Cerebellar cortex (tissue), 1 donor: ENCODE results near the gene KLRB1.
"Not testable (repeated sequence)": the region's sequence is repeated elsewhere in the genome, so short reads cannot be mapped to it uniquely, and the experiment has no call there.

ENCODE experiments used
- DNase-seq: peaks from one replicate; pipeline ENCODE4 v3.0.0-alpha.2; 2015; ENCODE audit warnings: low spot score

The KLRB1 gene

DNA sequence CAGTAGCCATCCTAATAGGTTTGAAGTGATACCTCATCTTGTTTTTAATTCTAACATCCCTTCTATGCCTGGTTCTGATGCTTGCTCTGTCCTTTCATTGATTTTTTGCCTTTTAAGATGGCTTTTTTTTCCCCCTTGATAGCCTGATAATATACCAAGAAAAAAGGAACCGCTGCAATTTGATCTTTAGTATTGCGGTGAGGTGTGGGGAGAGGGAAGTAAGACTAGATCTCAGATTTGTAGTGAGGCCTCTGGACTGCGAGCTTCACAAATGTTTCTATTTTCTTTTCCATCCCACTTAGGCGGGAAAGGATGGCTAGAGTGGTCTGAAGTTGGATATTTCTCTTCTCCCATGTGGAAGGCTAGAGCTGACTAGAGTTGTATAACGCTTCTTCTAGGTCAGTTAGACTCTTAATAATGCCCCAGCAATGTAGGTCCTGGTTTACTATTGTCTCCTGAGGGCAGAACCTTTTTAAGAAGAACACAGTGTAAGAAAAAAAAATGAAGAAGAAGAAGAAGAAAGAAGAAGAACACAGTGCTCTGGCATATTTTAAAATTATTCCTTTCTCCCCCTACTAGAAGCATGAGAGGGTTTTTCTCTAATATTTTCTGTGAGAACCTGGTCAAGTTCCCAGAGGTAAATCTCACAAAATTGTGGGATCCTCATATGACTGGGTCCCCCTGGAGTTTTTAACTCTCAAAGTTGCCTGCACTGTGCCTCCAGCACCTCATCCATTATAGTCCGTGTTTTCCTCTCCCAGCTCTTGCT lies 11.9 kb upstream of the KLRB1 start:
- no peak for DNase-seq

DNA sequence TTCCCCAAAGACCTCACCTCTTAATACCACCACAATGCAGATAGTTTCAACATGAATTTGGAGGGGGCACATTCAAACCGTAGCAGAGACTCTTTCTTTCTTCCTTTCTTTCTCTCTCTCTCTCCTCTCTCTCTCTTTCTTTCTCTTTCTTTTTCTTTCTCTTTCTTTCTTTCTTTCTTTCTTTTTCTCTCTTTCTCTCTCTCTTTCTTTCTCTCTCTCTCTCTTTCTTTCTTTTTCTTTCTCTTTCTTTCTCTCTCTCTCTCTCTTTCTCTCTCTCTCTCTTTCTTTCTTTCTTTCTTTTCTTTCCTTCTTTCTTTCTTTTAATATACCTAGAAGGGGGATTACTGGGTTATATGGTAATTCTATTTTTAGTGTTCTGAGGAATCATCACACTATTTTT lies 11.2 kb upstream of the KLRB1 start:
- DNase-seq: not testable (repeated sequence)

DNA sequence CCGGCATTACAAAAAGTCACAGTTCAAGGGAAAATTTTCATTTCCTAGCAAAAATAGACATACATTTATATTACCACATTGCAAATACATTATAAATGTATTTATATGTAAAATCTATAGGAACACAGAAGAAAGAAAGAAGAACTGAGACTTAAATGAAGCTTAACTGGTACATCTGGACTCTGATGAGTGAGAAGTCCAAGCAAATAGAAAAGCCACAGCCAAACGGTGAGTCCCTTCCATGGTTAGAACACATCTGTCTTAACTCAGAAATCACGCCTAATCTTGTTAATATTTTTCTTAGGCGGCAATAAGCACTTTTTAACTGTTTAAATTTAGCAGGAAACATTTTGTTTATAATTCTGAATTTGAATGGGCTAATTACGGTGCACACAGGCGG lies 9.4 kb upstream of the KLRB1 start:
- DNase-seq: no peak

DNA sequence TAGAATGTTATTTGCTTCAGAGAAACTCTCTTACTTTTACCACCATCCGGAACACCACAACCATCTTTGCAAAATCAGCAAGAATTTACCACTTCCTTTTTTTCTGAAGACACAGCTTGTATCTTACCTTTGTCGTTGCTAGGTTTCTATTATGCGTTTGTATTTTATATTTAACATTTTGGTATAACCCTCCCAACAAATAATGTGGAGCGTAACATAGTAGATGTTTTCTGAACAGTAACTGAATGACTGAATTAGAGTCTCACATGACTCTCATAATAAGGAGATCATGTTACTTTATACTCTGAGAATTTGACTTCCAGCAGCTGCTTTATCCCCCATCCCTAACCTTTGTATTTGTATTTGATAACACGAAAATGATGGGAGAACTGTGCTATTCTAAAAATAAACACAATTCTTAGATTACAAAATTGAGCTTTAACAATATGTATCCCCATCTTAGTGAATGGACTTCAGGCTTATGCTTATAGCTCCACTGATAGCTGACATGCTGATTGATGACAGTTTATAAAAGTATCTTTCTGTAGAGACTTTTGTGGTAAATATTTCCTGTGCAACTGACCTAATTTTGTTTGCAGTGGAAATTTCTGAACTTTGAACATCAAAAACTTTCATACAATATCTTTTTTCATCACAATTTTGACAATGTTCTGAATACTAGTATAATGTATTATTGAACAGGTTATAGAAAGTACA lies 7.9 kb upstream of the KLRB1 start:
- DNase-seq: no peak

DNA sequence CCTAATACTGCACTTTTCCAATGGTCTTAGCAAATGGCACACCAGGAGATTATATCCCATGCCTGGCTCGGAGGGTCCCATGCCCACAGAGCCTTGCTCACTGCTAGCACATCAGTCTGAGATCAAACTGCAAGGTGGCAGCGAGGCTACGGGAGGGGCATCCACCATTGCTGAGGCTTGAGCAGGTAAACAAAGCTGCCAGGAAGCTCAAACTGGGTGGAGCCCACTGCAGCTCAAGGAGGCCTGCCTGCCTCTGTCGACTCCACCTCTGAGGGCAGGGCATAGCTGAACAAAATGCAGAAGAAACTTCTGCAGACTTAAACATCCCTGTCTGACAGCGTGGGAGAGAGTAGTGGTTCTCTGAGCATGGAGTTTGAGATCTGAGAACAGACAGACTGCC lies 2.9 kb upstream of the KLRB1 start:
- not testable (repeated sequence) for DNase-seq

DNA sequence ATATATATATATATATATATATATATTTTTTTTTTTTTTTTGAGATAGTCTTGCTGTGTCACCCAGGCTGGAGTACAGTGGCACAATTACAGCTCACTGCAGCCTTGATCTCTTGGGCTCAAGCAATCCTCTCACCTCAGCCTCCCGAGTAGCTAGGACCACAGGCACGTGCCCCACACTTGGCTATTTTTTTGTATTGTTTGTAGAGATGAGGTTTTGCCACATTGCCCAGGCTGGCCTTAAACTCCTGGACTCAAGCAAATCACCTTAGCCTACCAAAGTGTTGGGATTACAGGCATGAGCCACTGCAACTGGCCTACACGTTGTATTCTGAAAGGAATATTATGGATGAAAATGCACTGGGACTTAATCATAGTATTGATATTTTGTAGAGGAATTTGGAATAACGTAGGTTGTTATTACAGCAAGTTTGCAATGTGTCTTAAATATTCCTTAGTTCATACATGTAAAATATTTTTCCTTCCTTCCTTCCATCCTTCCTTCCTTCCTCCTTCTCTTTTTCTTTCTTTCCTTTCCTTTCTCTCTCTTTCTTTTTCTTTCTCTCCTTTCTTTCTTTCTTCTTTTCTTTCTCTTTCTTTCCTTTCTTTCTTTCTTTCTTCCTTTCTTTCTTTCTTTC lies 862 bp downstream of the KLRB1 start:
- no peak for DNase-seq

DNA sequence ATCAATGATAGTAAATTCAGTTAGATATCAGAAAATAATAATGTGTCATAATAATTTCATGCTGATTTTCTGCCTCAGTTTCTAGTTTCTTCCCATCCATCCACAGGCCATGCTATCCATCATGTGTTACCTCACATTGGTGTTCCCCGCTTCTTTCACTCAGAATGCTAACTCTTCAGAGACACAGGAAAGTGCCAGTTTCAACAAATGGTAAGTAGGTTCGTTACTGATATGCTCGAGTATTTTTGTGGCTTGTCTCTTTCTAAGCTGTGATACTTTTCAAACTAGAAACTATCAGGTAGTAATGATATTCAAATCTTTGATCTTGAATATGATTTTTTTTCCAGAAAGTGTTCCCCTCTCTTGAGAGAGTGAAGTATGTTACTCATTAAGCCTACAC lies 1.5 kb downstream of the KLRB1 start:
- DNase-seq: no peak

DNA sequence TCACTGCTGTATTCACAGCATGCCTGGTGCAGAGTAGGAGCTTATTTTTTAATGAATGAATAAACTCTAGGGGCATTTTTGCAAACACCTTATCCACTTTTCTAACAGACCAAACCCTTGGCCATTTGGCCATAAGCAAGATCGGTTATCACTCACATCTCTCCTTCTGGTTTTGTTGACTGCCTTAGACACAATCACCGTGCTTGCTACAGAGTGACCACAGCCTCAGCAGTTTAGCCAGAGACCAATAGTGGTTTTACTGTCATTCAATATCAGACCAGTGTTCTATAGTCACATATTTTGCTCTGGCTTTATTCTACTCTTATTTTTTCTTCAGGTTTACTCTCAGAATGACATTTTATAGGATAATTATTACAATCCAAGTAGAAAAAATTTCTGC lies 2.2 kb downstream of the KLRB1 start:
- DNase-seq: no peak

DNA sequence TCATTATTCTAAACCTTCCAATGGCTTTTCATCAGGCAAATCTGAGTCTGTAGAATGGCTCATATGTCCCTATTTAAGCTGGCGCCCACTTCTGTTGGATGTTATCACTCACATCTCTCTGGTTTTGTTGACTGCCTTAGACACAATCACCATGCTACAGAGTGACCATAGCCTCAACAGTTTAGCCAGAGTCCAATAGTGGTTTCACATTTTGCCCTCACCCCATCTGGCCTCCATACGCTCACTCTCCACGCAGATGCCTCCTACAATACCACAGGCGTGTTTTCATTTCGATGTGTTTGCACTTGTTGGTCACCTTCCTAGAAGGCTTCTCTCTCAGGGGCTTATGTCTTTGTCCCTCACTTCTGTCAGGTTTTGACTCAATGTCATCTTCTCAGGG lies 3.4 kb downstream of the KLRB1 start:
- no peak for DNase-seq

DNA sequence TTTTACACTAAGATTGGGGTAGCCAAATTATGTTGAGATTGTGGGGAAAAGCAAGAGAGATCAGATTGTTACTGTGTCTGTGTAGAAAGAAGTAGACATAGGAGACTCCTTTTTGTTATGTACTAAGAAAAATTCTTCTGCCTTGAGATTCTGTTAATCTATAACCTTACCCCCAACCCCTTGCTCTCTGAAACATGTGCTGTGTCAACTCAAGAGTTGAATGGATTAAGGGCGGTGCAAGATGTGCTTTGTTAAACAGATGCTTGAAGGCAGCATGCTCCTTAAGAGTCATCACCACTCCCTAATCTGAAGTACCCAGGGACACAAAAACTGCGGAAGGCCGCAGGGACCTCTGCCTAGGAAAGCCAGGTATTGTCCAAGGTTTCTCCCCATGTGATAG lies 7.3 kb downstream of the KLRB1 start:
- not testable (repeated sequence) for DNase-seq

DNA sequence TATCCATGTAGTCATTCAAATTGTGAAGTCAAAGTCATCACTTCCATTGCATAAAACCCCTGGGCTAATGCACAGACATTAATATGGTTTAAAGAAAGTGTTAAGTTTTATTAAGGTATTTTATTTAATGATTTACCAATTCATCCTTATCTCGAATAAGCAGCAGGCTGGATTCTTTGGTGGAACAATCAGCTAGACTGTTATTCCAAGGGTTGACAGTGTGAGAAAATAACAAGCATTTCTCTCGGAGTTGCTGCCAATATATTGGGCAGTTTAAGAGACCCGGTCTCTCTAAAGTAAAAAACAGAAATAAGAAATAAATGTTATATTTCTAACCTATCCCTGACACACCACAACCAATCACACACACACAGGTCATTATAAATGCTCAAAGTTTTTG lies 9.4 kb downstream of the KLRB1 start:
- no peak for DNase-seq

DNA sequence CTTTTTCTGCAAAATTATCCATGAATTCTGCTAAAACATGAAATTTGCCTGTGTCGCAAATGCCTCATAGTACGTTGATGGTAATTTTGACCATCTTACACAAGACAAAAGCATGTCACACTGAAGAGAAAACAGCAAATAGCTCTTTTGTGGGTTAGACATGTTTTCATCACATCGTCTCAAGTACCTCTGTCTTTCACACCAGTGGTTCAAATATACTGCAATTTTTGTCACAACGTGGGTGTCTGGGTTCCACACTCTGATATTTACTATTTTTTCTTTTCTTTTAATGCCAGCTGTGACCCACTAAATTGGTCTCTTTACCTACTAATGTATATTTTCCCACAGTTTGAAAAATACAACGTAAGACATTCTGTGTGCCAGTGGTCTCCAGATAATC lies 10.4 kb downstream of the KLRB1 start:
- DNase-seq: no peak

DNA sequence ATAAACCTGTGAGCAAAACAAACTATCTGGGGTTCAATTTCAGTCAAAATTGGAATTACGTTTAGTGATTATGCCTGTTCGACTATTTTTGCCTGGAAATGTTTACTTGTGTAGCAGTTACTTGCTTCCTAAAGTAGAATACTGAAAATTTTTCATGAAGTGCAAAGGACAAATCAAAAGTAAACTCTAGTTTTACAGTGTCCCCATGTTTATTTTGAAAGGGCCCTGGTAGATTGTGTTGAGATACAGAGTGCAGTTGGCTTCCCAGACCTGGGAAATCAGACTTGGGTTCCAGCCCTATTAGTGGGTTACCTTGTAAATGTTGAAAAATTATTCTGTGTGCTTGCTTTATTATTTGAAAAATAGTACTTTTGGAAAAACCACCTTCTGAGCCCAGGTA lies 17.3 kb downstream of the KLRB1 start:
- DNase-seq: no peak

DNA sequence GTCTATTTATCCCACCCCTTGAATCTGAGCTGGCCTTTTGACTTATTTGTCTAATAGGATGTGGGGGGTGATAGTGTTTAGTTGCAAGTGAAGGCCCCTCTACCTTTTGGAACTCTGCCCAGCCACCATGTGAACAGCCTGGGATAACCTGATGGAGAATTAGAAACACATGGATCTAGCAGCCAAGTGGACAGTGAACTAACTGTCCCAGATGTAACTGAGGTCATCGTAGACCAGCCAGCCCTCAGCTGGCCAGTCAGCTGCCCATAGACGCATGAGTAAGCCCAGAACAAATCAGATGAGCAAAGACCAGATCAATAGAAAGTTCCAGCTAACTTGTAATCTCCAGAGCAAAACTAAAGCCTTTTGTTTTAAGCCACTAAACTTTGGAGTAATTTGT lies 19.0 kb downstream of the KLRB1 start:
- no peak for DNase-seq

DNA sequence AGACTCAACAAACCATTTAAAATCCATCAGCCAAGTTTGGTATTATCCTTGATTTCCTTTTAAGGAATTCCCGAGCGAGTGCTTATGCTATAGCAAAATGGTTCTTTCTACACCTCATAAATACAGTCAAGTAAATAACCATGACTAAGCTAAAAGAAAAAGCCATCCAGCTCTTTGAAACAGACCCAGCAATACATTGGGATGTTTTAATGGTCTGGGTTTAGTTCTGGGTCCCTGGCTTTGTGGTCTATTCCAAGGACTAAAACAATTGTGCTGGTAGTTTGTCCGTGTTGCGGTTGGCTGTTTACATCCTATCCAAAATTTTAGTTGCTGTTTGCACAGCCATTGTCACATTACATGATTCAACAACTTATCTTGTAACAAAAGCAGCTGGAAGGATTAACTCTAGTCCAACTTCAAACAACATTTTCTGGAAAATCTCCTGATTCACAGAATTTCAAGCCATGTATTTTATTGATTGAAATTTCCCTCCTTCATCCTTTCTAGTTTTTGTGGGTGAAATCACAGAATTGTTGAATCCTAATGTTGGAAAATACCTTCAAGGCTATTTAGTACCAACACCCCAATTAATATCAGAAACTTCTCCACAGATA lies 19.6 kb downstream of the KLRB1 start:
- DNase-seq: no peak

DNA sequence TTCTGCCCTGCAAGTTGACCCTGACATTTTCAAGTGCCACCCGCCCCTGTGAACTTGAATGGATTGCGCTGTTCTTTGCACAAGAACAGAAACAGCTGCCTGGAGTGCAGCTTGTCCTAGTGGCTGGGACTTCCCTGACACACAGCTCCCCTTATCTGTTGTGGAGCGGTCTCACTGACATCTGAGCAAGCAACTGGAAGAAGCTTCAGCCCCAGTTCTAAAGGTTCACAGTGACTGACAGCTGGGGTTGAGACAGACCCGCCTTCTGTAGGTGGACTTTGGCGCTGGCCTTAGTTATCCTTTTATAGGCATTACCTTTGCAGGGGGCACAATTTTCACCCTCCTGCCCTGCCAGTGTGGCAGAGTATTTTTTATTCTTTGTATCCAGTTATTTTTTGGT lies 30.0 kb downstream of the KLRB1 start:
- not testable (repeated sequence) for DNase-seq

DNA sequence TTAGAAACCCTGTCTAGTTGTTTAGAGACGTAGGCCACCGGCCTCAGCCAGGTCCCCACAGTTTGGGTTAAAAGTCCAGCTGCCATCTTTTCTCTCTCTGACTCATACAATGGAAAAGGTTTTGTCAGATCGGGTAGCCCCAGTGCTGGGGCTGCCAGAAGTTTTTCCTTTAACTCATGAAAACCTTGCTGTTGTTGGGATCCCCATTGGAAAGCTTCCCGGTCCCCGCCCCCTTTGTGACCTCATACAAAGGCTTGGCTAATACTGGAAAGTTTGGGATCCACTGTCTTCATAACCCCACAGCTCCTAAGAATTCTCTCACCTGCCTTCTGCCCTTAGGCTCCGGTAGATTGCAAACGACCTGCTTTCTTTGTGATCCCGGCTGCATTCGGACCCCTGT lies 40.6 kb downstream of the KLRB1 start:
- not testable (repeated sequence) for DNase-seq

DNA sequence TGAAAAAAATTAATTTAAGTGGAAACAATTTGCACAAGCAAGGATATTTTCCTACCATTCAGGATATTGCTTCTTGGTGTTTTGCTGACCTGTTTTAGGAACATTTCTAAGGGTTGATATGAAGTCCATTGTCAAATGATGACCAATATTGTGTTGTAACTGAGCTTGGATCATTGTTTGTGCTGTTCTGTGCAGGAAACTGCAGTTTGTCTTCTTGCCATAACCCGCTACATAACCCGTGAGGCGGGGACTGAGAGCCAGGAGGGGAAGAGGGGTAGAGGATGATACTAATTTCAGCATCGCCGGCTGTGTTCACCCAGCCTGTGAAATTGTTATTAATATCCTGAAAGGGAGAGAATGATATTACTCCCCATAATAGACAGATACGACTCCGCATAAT lies 41.6 kb downstream of the KLRB1 start:
- DNase-seq: not testable (repeated sequence)

DNA sequence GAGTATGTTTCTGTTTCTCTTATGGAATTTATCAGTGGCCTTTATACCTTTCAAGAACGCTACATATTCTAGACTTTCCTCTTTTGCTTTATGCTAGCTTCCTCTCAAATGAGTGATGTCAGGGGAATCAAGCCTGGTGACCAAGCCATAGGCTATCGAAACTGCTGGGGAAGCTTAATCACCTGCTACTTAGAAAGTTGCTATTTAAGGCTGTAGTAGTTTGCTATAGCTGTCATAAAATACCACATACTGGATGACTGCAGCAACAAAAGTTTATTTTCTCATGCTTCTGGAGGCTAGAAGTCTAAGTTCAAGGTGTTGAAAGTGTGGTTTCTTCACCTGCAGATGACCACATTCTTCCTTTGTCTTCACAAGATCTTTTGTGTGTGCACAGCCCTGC lies 43.3 kb downstream of the KLRB1 start:
- DNase-seq: not testable (repeated sequence)

DNA sequence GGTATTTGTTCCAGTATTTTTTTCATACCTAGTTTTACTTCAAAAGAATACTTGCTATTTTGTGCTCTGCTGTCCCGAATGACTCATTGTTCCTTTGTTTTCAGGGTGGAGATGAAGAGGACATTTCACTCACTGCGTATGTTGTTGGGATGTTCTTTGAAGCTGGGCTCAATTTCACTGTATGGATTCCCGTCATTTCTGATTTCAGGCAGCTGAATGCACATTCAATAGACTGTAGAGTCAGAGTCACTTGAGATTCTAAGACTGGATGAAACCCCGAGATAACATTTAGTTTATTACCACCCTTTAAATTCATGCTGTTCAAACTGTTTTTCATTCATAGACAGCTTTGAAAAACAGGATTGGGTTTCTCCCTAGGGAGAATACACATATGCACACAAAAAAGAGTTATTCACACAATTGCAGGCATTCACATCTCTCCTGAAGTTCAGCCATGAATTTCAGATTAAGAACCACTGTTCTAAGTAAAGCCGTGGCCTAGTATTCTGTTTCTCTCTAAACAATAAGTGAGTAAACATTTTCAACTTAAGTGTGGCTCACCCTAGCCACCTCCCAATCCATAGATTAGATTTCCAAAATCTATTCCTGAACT lies 44.8 kb downstream of the KLRB1 start:
- not testable (repeated sequence) for DNase-seq

DNA sequence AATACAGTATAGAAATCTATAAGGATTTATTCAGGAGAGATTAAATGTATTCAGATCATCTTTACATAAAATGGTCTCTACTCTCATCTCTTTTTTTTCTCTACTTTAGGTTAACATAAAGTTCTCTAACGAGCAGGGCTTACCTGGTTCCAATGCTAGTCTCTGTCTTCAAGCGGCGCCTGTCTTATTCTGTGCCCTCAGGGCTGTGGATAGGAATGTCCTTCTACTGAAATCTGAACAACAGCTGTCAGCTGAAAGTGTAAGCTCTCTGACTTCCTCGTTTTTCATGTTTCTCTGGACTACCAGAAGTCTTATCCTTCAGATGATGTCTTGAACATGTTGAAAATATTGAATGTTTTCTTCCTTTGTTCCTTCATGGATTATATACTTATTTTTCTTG lies 62.2 kb downstream of the KLRB1 start:
- DNase-seq: not testable (repeated sequence)
